Stimulated activated CD8-positive, alpha-beta memory T cell treated with anti-CD3 and anti-CD28 coated beads, Interleukin-4, amount 100 ng/mL, for 24 hours (primary cell): Measurements from ENCODE around the gene GRP.

Source experiments
- DNase-seq: peaks from one replicate; pipeline ENCODE4 v3.0.0-alpha.2; 2020; ENCODE audit warnings: low read depth

GRP gene

DNA sequence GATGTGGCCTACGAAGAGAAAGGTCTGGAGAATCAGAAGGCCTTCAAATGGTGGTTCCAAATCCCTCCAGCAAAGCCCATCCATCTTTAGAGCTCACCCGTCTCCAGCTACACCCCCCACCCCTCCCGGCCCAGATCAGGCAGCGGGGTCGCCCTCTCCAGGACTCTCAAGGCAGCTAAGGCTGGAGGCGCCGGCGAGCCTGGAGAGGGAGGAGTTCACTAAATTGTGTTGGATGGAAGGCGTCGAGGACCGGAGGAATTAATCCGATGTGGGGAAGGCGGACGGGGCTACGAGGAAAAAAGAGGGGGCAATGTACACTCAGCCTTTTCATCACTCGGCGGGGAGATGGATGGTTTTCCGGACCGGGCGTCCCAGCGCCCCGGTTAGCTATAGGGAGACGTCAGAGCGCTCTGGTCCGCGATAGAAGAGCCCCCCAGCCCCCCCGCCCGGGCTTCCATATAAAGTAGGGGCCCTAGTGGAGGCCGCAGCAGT is at the start of gene GRP:
Gene GRP, plus strand, starts transcription at position 487 of the 492 bp plus-strand sequence. CDS start 108 bp downstream, outside the sequence.
- DNase-seq: no peak

DNA sequence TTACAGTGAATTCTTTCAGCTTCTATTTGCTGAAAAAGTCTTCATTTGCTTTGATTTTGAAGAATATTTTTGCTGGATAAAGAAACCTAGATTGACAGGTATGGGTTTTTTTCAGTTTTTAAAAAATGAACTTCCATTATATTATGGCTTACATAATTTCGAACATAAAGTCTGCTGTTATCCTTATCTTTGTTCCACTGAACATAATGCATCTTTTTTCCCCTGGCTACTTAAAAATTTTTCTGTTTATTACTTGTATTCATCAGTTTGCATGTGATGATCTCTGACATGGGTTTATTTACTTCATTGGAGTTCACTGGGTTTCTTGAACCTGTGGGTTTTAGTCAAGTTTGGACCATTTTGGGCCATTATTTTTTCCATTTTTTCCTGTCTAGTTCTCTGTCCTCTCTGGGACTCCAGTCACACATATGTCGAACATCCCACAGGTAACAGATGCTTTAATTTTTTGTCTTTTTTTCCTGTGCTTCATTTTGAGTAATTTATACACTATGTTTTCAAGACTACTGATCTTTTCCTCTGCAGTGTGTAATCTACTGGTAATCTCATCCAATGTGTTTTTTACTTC is 47.2 kb upstream of the GRP start:
- no peak for DNase-seq

DNA sequence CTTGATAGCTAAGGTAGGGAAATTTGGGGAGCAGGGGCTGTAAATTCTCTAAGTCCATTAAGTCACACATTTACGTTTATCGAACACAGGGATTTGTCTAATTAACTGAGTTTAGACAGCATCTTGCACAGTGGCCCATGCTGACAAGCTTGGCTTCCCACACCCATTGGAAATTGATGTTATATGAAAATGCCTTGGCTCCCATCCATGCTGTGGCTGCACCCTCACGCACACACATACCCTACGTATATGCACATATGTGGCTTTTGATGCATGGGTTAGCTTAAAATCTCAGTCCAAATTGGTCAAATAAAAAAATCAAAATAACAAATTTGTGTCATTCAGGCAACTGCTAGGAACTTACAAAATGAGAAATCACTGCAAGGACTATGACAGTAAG is 42.5 kb upstream of the GRP start:
- no peak for DNase-seq

DNA sequence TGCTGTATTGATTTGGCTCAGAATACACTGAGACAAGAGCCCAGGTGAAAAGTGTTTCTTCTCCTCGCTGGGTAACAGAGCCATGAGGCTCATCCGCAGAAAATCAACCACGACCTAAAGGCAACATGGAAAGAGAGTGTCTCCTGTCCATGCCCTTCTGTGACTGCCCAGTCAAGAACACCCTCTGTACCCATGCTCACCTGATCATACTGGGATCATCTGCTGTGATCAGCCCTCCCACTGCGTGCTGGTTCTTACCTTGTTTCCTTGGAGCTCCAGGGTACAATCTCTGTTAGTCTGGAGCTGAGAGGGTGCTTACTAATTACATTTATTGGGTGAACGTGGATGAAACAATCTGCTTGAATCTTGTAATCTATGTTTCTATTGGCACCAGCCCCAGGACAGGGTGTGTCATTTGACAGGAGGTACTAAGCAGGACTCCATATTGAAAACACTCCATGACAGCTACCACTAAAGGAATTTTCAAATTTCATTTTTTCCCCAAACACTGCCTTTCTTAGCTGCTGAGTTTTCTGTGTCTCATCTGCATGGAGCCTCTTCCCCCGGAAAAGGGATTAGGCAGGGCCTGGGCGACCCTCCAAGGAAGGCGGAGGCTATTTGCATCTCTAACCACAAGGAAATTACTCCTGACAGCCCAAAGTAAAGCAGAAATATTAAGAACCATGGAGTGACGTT is 39.7 kb upstream of the GRP start:
- no peak for DNase-seq

DNA sequence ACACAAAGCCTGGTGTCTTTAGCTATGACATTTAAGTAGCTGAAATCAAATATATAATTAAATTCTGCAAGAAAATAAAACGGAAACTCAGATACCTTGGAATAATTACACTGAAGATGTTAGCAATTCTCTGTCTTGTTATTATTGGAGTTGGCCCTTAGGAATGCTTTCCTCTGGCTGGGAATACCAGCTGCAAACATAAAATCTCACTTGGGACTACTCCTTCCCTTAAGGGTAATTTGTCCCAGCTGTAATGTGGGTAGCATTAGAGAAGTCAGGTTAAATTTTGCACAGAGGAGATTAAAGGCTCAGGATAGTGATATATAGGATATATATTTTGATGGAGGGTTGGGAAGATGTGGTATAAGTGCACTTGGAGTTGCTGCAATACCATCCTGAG is 37.3 kb upstream of the GRP start:
- no peak for DNase-seq

DNA sequence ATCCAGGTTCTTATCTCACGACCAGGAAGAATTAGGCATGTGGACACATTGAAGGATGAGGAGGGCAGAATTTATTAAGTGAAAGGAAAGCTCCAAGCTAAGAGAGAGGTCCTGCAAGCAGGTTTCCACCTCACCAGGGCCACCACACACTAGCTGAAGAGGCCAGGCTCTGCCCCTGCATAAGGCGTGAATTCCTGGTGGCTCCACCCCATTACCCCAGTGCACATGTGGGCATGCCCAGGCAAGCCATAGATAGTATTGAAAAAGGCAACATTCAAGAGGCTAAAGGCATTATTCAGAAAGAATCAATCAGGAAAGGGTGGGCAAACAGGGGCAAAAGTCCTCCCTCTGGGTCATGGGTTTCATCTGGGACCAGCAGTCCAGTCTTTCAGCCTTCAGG is 30.9 kb upstream of the GRP start:
- DNase-seq: no peak

DNA sequence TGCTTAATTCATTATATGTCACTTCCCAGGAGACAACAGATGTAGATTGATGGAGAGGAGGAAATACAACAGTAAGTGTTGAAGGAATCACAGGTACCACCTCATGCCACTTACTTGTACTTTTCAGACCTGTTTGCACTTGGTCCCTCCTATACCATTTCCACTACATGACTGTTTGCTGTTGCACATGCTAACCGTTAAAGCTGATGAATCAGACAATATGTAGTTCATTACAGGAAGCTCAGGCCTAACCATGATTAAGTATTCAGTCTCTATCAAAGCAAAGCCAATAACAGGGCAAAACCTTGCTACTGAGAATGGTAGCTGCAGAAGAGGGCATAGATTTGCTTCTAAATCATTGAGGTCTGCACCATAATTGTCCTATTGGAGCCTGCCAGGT is 30.2 kb upstream of the GRP start:
- DNase-seq: no peak

DNA sequence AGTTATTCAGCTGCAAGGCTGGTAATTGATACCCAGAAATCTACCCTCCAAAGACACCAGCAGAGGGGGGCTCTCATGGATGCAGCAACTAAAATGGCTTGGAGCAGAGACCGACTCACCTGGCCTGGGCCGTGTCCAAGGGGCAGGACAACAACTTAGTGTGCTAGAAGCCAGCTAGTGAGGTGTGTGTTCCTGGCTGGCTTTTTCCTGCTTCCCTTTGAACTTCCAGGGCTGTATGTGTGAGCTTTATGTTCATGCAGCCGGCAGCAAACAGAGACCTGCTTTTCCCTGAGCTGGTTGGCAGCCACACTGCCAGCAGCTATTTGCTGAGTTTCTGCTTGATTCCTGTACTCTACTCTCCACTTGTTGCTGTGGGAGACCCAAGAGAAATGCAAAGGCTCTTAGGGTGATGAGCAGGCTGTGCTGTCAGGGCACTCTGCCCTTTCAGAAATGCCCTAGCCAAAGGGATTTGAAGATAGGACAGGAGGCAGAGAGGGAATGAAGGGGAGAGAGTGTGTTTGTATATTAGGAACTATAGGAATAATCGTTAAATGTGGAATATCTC is 23.7 kb upstream of the GRP start:
- no peak for DNase-seq

DNA sequence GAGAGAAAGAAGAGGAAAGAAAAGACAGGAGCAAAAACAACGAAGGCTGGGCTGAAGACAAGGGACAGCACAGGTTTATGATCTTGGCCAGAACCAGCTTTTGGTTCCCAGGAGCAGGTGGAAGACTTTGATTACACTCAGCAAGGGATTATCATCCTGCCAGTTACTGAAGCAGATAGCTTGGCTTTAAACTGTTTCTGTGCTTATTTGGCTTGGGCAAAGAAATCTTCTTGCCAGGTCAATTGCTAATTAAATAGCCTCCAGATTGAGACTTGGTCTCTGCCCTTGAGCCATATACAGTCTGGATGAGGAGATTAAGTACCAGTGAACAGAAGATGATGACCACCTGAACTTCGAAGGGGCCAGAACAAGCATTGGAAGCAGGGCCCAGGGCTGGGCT is 22.3 kb upstream of the GRP start:
- no peak for DNase-seq

DNA sequence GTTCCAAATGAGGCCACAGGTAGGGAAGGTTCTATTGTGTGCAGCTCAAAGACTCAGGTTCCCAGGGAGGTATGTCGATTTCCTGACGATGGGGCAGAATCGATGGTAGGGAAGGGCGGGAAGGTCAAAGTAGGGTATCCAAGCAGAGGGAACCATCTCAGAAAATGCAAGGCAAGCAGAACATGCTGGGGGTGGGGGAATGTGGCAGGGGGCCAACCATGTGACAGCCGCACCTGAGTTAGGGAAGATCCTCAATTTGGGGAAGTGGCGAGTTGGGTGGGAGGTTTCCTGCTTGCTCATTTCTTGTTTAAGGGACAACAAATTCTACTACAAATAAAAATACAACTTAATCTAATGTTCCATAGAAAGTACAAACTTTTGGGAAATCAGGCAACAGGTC is 21.7 kb upstream of the GRP start:
- no peak for DNase-seq

DNA sequence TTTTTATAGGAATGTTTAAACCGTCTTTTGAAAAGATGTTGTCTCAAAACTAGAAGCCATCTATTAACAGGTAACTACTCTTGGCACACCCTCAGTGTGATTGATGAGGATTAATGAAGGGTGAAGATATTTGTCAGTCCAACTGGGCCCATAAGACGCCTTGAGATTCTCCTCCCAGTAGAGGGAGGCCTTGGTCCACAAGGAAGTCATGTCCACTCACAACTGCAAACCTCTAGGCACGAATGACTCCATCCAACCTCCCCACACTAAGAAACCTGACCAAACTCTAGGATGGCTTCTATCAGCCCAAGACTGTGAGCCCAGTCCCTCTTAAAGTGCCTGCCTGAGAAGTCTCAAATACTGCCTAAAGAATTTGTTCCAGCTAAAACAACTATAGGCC is 19.2 kb upstream of the GRP start:
- no peak for DNase-seq

DNA sequence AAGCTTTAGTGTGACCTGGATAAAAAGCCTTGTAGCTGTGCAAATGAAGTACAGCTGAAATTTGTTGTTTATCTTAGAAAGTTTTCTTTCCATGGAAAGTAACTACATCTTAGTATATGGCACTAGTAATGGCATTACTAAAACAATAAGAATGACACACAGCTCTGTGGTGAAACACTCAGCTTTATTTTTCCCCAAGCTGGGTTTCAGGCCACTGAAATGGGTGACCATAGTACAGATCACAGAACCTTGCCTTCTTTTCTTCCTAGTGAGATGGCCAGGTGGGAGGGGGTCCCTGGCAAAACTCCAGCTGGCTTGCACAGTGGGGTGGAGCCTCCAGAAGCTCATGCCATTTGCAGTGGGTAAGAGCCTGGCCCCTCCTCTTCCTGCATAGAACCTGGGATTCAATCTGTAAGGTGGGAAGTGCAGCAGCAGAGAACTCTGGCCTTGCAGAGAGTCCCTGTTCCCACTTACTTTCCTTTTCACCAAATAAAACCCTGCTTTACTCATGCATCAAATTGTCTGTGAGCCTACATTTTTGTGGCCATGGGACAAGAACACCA is 17.6 kb upstream of the GRP start:
- no peak for DNase-seq

DNA sequence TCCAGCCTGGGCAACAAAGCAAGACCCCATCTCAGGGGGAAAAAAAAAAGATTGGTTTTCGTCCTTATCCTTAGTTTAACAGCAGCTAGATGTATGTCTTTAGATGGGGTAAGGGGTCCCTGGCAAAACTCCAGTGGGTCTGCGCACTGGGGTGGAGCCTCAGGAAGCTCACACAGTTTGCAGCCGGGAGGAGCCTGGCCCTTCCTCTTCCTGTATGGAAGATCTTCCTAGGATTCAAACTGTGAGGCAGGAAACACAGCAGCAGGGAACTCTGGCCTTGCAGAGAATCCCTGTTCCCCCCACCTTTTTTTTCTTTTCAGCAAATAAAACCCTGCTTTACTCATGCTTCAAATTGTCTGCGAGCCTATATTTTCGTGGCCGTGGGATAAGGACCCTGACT is 12.5 kb upstream of the GRP start:
- DNase-seq: no peak

DNA sequence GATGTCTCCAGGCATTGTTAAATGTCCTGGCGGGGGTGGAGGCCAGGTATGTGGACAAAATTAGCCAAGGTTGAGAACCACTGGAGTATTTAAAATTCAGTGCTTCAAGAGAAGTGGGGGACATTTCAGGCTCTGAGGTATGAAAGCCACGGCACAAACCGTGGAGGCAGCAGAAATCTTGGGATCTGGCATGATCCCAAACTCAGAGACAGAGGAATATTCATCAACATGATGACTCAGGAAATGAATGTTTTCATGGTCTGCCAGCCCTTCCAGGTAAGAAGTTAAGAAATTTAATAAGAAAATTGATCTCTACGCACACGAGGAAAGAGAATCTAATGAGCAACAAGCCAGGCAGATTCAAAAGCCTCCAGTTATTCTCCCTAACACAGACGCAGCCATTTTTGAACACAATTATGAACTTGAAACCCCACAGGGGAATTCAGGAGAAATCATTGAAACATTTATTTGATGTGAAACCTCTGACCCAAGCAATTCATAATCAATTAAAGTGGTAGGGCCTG is 11.3 kb upstream of the GRP start:
- DNase-seq: no peak

DNA sequence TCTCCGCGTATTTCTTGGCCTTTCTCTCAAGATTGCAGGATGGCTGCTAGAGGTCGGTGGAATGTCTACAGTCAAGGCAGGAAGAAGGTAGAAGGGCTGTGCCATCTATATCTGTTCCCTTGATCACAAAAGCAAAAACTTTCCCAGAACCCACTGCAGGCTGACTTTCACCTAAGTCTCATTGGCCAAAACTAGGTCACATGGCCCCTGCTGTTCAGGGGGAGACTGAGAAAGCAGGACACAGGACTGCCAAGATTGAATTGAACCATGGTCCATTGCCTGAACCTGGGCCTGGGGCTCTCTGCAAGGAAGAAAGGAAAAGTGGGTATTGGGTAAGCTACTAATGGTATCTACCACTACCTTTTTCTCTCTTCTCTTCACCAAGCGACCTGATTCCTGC is 9.7 kb upstream of the GRP start:
- DNase-seq: no peak

DNA sequence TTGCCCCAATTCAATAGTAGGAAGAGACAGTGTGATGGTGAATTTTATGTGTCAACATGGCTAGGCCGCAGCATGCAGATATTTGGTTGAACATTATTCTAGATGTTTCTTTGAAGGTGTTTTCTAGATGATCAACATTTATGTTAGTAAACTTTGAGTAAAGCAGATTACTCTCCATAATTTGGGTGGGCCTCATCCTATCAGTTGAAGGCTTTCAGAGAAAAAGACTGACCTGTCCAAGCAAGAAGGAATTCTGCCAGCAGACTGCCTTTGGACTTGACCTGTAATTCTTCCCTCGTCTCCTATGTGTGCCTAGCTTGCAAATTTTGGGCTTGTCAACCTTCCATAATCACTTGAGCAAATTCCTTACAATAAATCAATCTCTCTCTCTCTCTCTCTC is 8.3 kb upstream of the GRP start:
- DNase-seq: no peak

DNA sequence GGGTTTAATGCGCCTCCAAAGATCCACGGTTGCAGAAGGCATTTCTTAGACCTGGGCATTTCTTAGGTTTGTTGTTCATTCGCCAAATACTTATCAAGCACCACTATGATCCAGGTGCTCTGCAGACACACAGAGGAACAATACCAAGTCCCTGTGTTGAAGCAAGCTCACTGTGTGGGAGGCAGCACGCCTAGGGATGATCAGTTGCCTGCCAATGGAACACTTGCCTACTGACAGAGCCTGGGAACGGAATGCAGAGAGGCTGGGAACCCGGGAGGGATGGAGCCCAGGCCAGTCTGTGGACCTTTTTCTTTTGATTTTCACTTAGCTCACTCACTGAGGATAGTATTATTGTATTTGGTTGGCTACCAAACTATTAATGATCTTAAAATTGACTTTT is 1.9 kb upstream of the GRP start:
- no peak for DNase-seq

DNA sequence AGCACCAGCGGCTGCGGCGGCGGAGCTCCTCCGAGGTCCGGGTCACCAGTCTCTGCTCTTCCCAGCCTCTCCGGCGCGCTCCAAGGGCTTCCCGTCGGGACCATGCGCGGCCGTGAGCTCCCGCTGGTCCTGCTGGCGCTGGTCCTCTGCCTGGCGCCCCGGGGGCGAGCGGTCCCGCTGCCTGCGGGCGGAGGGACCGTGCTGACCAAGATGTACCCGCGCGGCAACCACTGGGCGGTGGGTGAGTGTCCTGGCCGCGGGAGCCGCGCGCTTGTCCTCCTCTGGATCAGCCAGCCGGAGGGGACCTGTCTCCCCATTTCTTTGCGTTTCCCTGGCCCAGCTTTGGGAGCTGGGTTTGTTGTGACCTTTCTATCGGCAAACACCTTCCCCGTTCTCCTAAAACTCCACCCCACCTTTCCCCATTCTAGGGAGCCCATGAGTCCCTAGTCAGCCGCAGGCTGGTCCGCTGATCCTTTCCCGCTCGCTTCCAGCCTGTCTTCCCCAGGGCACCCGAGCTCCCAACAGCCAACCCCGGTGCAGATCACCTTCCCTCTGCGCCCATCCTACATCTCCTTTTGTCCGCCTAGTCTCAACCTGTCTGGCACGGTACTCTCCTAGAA is 316 bp downstream of the GRP start:
- no peak for DNase-seq

DNA sequence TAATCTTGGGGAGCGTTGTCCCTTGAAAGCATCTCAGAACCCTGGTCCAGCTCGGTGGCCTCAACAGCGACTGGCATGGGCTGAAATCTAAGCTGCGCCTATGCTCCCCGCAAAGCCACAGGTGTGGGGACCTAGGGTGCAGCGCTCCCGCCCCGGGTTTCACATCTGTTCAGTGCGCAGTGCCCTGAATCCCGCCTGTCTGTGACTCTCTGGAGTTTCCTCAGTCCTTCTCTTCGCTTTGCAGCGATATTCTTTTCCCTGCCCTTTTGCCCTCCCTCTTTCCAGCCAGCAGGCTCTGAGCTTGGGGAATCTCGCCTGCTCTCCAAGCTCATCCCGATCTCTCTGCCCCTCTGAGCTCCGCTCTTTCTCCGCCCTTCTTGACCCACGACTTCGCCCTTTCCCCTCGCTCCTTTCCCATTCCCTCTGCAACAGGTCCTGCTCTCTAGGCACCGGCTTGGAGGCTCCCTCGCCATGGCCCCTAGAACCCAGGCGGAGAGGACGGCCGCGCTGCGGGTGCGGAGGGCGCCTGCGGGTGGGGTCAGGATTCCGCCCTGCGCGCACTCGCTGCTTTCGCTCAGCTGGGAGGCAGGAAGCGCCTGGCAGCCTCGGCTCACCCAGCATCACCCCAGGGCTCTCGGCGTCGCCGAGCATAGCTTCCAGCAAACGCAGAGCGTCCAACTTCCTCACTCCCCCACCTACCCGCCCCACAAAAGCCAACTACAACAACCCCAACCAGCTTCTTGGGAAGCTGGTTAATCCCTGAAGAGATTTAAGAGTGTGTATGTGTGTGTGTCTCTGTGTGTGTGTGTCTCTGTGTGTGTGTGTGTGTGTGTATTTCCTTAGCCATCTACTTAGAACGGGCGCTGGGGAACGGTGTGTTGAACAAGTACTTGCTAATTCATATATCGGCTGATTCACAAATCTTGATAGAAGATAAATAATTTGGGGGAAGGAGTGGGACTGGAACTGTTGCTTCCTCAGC is 1.1 kb downstream of the GRP start:
- DNase-seq: no peak

DNA sequence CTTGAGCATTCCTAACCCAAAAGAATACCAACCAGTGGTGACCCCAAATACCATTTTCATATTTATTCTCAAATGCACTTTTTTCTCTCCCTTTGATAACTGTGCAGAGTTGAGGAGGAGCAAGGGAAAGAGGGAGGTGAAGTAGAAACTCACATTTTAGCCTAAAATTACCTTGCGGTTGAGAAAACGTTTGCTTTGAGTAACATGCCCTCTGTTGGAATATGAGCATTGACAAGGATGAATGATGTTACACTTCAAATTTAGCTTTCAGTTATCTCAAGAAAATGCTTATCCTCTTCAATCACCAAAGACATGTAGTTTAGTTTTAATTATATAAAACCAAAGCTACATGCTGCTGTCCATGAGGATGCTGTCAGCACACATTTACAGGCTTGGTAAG is 2.4 kb downstream of the GRP start:
- DNase-seq: no peak

DNA sequence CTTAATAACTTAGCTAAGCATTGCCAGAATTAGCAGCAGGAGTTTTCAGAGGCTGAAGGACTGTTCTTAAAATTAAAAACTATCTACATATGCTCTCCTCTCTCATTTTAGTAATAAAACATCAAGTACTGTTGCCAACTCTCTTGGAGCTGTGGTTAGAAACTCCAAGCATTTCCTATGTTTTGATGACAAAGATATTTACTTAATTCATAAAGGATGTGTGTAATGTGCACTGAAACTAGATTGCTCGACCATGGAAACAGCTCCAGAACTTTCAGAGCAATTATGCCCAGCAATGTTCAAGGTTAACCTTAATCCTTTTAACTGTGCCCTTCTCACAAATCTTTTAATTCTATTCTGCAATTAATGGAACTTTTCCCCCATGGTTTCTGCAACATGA is 8.4 kb downstream of the GRP start:
- DNase-seq: no peak

DNA sequence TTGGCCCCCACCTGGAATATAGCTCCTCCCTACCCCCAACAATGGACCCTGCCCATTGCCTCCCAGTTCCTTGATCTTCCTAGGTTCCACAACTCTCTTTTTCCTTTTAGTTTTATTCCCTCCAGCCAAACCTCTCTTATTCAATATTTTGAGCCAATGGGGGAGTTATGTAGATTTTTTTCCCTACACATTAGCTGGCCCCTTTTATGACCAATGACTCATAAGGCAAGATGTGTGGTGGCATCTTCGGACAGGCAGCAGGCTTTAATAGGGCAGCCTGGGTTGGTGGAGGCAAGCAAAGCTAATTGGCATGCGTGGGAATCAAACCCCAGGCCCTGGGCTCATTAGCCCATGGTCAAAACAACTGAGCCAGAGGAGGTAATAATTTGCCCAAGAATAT is 9.2 kb downstream of the GRP start:
- no peak for DNase-seq
